SIG-M5 (cell line): ENCODE results near the gene BAIAP3.
A peak's percentile ranks its signal among the peaks of the same experiment; 100 is the strongest.

Experiments
- DNase-seq: peaks from one replicate; lab custom pipeline; 2025; lab: John Stamatoyannopoulos, UW

Gene BAIAP3

GRCh38 chr16:1334739-1335138 lies 1.3 kb downstream of the BAIAP3 start:
- DNase-seq, result no peak

- DNase-seq, result no peak
Measured at GRCh38 chr16:1335211-1335971, 1.9 kb downstream of the BAIAP3 start.

GRCh38 chr16:1335996-1336395 lies 2.6 kb downstream of the BAIAP3 start:
- no peak for DNase-seq

GRCh38 chr16:1336619-1337018 lies 3.2 kb downstream of the BAIAP3 start:
- no peak for DNase-seq

- no peak for DNase-seq
Measured at GRCh38 chr16:1337486-1337885, 4.0 kb downstream of the BAIAP3 start.

GRCh38 chr16:1338119-1338730 lies 4.8 kb downstream of the BAIAP3 start:
- DNase-seq, result no peak

GRCh38 chr16:1338855-1339675 lies 5.6 kb downstream of the BAIAP3 start:
- no peak for DNase-seq

- no peak for DNase-seq
Measured at GRCh38 chr16:1340730-1341494, 7.5 kb downstream of the BAIAP3 start.

- DNase-seq, result no peak
Measured at GRCh38 chr16:1341495-1342420, 8.3 kb downstream of the BAIAP3 start.

GRCh38 chr16:1342526-1343427 lies 9.3 kb downstream of the BAIAP3 start:
- DNase-seq, result peak; percentile 88

- no peak for DNase-seq
Measured at GRCh38 chr16:1343428-1344242, 10.2 kb downstream of the BAIAP3 start.

- DNase-seq, result no peak
Measured at GRCh38 chr16:1344499-1344898, 11.1 kb downstream of the BAIAP3 start.

- no peak for DNase-seq
Measured at GRCh38 chr16:1345087-1345486, 11.6 kb downstream of the BAIAP3 start.

- no peak for DNase-seq
Measured at GRCh38 chr16:1345651-1346421, 12.4 kb downstream of the BAIAP3 start.

GRCh38 chr16:1346422-1347285 lies 13.2 kb downstream of the BAIAP3 start:
- DNase-seq, result no peak

- no peak for DNase-seq
Measured at GRCh38 chr16:1347286-1347855, 13.9 kb downstream of the BAIAP3 start.

- no peak for DNase-seq
Measured at GRCh38 chr16:1347962-1348361, 14.5 kb downstream of the BAIAP3 start.
